Activated T-cell treated with anti-CD3 and anti-CD28 coated beads, Interleukin-2, amount 50 U/mL, for 4 hours (primary cell): ENCODE measurements around the gene SYCP1. TPM values are rescaled to one million over a fixed set of nuclear protein-coding genes. Genes with fewer than 3 reads are reported as not detected.
"Not testable (repeated sequence)": the region's sequence is repeated elsewhere in the genome, so short reads cannot be mapped to it uniquely, and the experiment has no call there.

Experiments used
- ATAC-seq, 2 donors: fragments of 200-7000 bp; cut with Tn5 transposase; one replicate each; pipeline ENCODE4 v1.10.0; 2021
- DNase-seq: peaks from one replicate; pipeline ENCODE4 v3.0.0-alpha.2; 2020
- H3K27me3 Mint-ChIP-seq: one replicate; pipeline ENCODE4 v1.8.0; 2021; ENCODE audit warnings: low read depth, mixed read lengths
- H3K36me3 Mint-ChIP-seq: one replicate; pipeline ENCODE4 v1.8.0; 2022; ENCODE audit warnings: mixed read lengths; ENCODE audit not compliant: insufficient read depth
- H3K4me1 Mint-ChIP-seq: one replicate; pipeline ENCODE4 v1.8.0; 2021; ENCODE audit warnings: low read depth, mixed read lengths
- H3K4me3 Mint-ChIP-seq: one replicate; pipeline ENCODE4 v1.8.0; 2021; ENCODE audit warnings: mild to moderate bottlenecking, moderate library complexity, mixed read lengths
- H3K9me3 Mint-ChIP-seq: one replicate; pipeline ENCODE4 v1.8.0; 2021; ENCODE audit warnings: mixed read lengths
- total RNA-seq, 3 donors: library from RNA; stranded (reverse); gene quantifications; one replicate each; pipeline ENCODE4 v1.2.1, GENCODE V29; 2021

Gene SYCP1
- total RNA-seq, 3 donors from 2014 or later: not detected

- DNase-seq: no peak
- no peak overlapping the region for H3K4me3 Mint-ChIP-seq
- no peaks in the 10 kb centered on the region for H3K27me3 Mint-ChIP-seq
- no peaks in the 10 kb centered on the region for H3K9me3 Mint-ChIP-seq
- H3K36me3 Mint-ChIP-seq: no peaks in the 10 kb centered on the region
- no peak for ATAC-seq
- H3K4me1 Mint-ChIP-seq: no peaks in the 10 kb centered on the region
These were observed 47.7 kb downstream of the SYCP1 start for GRCh38 chr1:114902343-114902742.

GRCh38 chr1:114903480-114903879, 48.8 kb downstream of the SYCP1 start:
- Mint-ChIP-seq H3K4me3 (no peak overlapping the region), H3K9me3 (no peaks in the 10 kb centered on the region), H3K27me3 (peaks cover 4% of the 10 kb centered on the region), H3K36me3 (no peaks in the 10 kb centered on the region), H3K4me1 (no peaks in the 10 kb centered on the region)
- ATAC-seq (no peak), DNase-seq (no peak)

- not testable (repeated sequence) for H3K9me3 Mint-ChIP-seq, H3K36me3 Mint-ChIP-seq, ATAC-seq, H3K4me3 Mint-ChIP-seq, DNase-seq, H3K4me1 Mint-ChIP-seq
- peaks cover 32% of the 10 kb centered on the region for H3K27me3 Mint-ChIP-seq
These were observed 61.1 kb downstream of the SYCP1 start for GRCh38 chr1:114915720-114916119.

GRCh38 chr1:114926607-114927006, 71.9 kb downstream of the SYCP1 start:
- peaks cover 36% of the 10 kb centered on the region for H3K27me3 Mint-ChIP-seq
- peaks cover 7% of the 10 kb centered on the region for H3K9me3 Mint-ChIP-seq
- H3K4me1 Mint-ChIP-seq: no peaks in the 10 kb centered on the region
- ATAC-seq (no peak), DNase-seq (no peak)
- H3K4me3 Mint-ChIP-seq: no peak overlapping the region
- peaks cover 5% of the 10 kb centered on the region for H3K36me3 Mint-ChIP-seq

GRCh38 chr1:114927401-114927800, 72.7 kb downstream of the SYCP1 start:
- Mint-ChIP-seq H3K27me3 (peaks cover 38% of the 10 kb centered on the region), H3K4me3 (no peak overlapping the region), H3K4me1 (no peaks in the 10 kb centered on the region), H3K9me3 (peaks cover 7% of the 10 kb centered on the region), H3K36me3 (peaks cover 5% of the 10 kb centered on the region)
- DNase-seq (no peak), ATAC-seq (no peak)

GRCh38 chr1:114956570-114956969, 101.9 kb downstream of the SYCP1 start:
- no peaks in the 10 kb centered on the region for H3K36me3 Mint-ChIP-seq
- ATAC-seq: no peak
- H3K27me3 Mint-ChIP-seq: peaks cover 23% of the 10 kb centered on the region

GRCh38 chr1:114959423-114959822, 104.8 kb downstream of the SYCP1 start:
- ATAC-seq: no peak
- H3K4me1 Mint-ChIP-seq: no peaks in the 10 kb centered on the region

More at GRCh38 chr1:114956570-114956969, 101.9 kb downstream of the SYCP1 start:
- no peaks in the 10 kb centered on the region for H3K9me3 Mint-ChIP-seq
- DNase-seq: no peak
- no peaks in the 10 kb centered on the region for H3K4me1 Mint-ChIP-seq
- no peak overlapping the region for H3K4me3 Mint-ChIP-seq

GRCh38 chr1:114976891-114977290, 122.2 kb downstream of the SYCP1 start:
- ATAC-seq (no peak), DNase-seq (no peak)
- peaks cover 23% of the 10 kb centered on the region for H3K27me3 Mint-ChIP-seq
- H3K9me3 Mint-ChIP-seq: peaks cover 4% of the 10 kb centered on the region
- no peaks in the 10 kb centered on the region for H3K36me3 Mint-ChIP-seq
- H3K4me3 Mint-ChIP-seq: no peak overlapping the region
- peaks cover 3% of the 10 kb centered on the region for H3K4me1 Mint-ChIP-seq

More at GRCh38 chr1:114959423-114959822, 104.8 kb downstream of the SYCP1 start:
- Mint-ChIP-seq H3K4me3 (no peak overlapping the region), H3K27me3 (peaks cover 30% of the 10 kb centered on the region), H3K36me3 (no peaks in the 10 kb centered on the region), H3K9me3 (no peaks in the 10 kb centered on the region)
- no peak for DNase-seq

GRCh38 chr1:114979278-114979891, 124.7 kb downstream of the SYCP1 start:
- Mint-ChIP-seq H3K36me3 (no peaks in the 10 kb centered on the region), H3K4me1 (peaks cover 3% of the 10 kb centered on the region), H3K9me3 (peaks cover 18% of the 10 kb centered on the region), H3K27me3 (peaks cover 15% of the 10 kb centered on the region), H3K4me3 (no peak overlapping the region)
- DNase-seq (peak; percentile 71), ATAC-seq (peak in 1 of 2 donors; percentile 48)

GRCh38 chr1:114982251-114982650, 127.6 kb downstream of the SYCP1 start:
- peaks cover 3% of the 10 kb centered on the region for H3K27me3 Mint-ChIP-seq
- peaks cover 22% of the 10 kb centered on the region for H3K9me3 Mint-ChIP-seq
- no peak overlapping the region for H3K4me3 Mint-ChIP-seq
- no peak for ATAC-seq
- DNase-seq: no peak
- H3K4me1 Mint-ChIP-seq: peaks cover 3% of the 10 kb centered on the region
- H3K36me3 Mint-ChIP-seq: no peaks in the 10 kb centered on the region

GRCh38 chr1:114986286-114986685, 131.6 kb downstream of the SYCP1 start:
- ATAC-seq (no peak), DNase-seq (no peak)
- Mint-ChIP-seq H3K4me1 (no peaks in the 10 kb centered on the region), H3K27me3 (peaks cover 6% of the 10 kb centered on the region), H3K36me3 (no peaks in the 10 kb centered on the region), H3K9me3 (peaks cover 40% of the 10 kb centered on the region), H3K4me3 (no peak overlapping the region)

- no peak overlapping the region for H3K4me3 Mint-ChIP-seq
- peaks cover 24% of the 10 kb centered on the region for H3K9me3 Mint-ChIP-seq
- H3K36me3 Mint-ChIP-seq: no peaks in the 10 kb centered on the region
- no peak for DNase-seq
- no peak for ATAC-seq
- H3K4me1 Mint-ChIP-seq: no peaks in the 10 kb centered on the region
- peaks cover 6% of the 10 kb centered on the region for H3K27me3 Mint-ChIP-seq
These were observed 133.4 kb downstream of the SYCP1 start for GRCh38 chr1:114988095-114988494.

- DNase-seq (no peak), ATAC-seq (no peak)
- Mint-ChIP-seq H3K27me3 (peaks cover 2% of the 10 kb centered on the region), H3K4me1 (no peaks in the 10 kb centered on the region), H3K9me3 (no peaks in the 10 kb centered on the region), H3K4me3 (no peak overlapping the region), H3K36me3 (no peaks in the 10 kb centered on the region)
These were observed 143.0 kb downstream of the SYCP1 start for GRCh38 chr1:114997510-114998289.

- no peak overlapping the region for H3K4me3 Mint-ChIP-seq
These were observed 151.5 kb downstream of the SYCP1 start for GRCh38 chr1:115006191-115006590.

GRCh38 chr1:115012006-115012405, 157.3 kb downstream of the SYCP1 start:
- Mint-ChIP-seq H3K36me3 (no peaks in the 10 kb centered on the region), H3K9me3 (no peaks in the 10 kb centered on the region), H3K4me1 (no peaks in the 10 kb centered on the region), H3K4me3 (no peak overlapping the region), H3K27me3 (no peaks in the 10 kb centered on the region)
- DNase-seq (no peak), ATAC-seq (no peak)

More at GRCh38 chr1:115006191-115006590, 151.5 kb downstream of the SYCP1 start:
- H3K27me3 Mint-ChIP-seq: peaks cover 4% of the 10 kb centered on the region
- DNase-seq (no peak), ATAC-seq (no peak)
- H3K9me3 Mint-ChIP-seq: no peaks in the 10 kb centered on the region
- H3K36me3 Mint-ChIP-seq: no peaks in the 10 kb centered on the region
- no peaks in the 10 kb centered on the region for H3K4me1 Mint-ChIP-seq
